Stimulated activated CD8-positive, alpha-beta memory T cell treated with anti-CD3 and anti-CD28 coated beads, Interleukin-2, amount 100 ng/mL, for 48 hours (primary cell): ENCODE measurements around the gene UROS.

Source experiments
- DNase-seq, 2 donors: peaks; one replicate each; pipeline ENCODE4 v3.0.0-alpha.2; 2020; ENCODE audit warnings: low read depth in 2 of 2

UROS gene

DNA sequence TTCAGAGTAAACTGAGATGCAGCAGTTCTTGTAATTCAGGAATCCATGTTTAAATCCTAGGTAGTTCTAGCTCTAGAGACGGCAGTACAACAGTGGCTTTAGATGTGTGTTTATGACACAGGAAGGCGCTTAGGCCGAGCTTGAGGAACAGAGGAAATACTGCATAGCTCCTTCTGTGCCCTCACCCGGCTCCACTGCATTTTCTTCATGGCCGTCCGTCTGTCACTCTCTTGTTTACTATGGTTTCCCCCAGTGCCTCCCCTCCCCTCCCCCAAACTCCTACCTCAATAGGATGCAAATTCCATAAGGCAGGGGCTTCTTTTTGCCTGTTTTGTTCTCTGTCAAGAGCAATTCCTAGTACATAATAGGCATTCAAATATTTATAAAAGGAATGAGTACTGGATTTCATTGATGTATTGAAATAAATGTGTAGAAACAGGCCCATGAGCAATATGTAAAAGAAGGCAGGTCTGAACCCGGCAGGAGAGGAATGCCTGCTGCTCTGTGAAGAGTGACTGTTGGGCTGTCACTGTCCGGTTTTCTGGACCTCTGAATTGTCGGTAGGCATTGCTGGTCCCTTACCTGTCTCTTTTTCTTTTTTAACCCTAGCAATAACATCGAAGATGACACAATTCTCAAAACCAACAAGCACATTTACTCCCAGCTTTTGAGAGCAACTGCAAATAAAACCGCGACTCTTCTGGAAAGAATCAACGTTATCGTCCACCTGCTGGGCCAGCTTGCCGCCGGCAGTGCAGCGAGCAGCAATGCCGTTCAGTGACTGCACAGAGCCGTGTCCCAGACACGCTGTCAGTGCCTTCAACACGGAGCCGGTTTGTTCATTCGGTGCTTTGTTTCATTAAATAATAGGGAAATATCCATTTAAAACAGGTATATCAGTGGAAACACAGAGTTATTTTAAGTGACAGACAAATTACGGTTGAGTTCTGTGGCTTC is 60.1 kb downstream of the UROS start:
- DNase-seq: no peak

DNA sequence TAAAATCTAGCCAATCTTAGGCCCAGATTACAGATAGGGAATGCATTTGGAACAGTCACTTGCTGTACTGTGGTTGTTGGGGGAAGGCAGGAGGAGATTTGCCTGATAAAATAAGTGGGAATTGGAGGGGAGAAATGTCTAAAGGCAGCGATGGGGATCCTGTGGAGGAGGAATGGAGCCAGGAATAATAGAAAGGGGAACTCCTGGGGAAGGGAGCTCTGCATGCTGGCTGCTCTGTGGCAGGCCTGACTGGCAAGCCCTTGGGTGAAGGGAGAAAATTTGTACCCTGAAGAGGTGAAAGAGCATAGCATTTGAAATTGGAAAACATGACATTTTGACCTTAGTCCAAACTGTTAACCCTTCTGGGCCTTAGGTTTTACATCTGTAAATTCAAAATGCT is 61.1 kb downstream of the UROS start:
- DNase-seq: no peak

DNA sequence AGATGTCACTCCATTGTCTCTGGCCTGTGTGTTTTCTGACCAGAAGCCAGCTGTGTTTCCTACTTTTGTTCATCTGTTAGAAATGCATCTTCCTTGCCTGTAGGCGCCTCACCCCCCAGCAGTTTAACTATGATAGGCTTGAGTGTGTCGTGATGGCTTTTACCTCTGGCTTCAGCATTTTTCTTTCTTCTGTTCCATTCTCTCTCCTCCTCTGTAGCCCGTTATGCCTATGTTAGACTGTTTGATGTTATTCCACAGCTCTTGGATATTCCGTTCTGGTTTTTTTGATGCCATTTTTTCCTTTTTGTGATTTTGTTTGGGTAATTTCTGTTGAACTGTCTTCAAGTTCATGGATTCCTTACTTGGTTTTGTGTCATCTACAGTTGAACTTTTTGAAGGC is 65.3 kb downstream of the UROS start:
- DNase-seq: no peak

DNA sequence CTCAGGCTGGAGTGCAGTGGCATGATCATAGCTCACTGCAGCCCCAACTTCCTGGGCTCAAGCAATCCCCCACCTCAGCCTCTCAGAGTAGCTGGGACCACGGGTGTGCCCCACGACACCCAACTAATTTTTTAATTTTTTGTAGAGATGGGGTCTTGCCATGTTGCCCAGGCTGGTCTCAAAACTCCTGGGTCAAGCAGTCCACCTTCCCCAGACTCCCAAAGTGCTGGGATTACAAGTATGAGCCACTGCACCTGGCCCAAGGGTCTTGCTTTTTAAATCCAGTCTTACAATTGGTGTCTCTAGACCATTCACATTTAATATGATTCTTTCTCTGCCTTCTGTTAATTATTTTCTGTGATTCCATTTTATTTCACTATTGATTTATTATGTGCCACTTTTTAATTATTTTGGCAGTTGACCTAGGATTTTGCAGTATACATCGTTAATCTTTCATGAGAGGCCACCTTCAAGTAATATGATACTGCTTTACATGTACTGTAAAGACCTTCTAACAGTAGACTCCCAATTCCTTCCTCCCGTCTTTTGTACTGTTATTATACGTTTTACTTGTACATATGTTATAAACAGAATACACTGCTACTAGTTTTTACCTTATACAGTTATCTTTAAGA is 66.1 kb downstream of the UROS start:
- DNase-seq: no peak

GRCh38 chr10:125756196-125756595 is 66.9 kb downstream of the UROS start:
- no peak for DNase-seq

- DNase-seq: no peak
These were observed 75.6 kb downstream of the UROS start for GRCh38 chr10:125747417-125747816.

DNA sequence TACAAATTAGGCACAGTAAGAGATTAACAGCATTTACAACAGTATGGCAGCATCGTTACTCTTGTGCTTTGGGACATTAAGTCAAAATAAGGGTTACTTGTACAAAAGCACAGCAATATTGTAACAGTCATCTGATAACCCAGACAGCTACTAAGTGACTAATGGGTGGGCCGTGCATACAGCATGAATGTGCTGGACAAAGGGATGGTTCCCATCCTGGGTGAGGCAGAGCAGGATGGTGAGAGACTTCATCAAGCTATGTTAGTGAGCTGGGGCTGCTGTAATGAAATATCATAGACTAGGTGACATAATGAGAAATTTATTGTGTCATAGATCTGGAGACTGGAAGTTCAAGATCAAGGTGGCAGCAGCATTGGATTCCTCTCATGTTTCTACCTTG is 78.1 kb downstream of the UROS start:
- no peak for DNase-seq

GRCh38 chr10:125742465-125742864 is 80.6 kb downstream of the UROS start:
- no peak for DNase-seq

- DNase-seq: no peak
These were observed 82.9 kb downstream of the UROS start for GRCh38 chr10:125739994-125740679.
